Measurements from ENCODE around the gene KIRREL3.

GRCh38 chr11:126567419-126567818, 433.2 kb downstream of the KIRREL3 start:
- no peak for TF ChIP-seq CTCF (IDR thresholded peaks at IDR 0.05)
- no peak for TF ChIP-seq POLR2A (IDR thresholded peaks at IDR 0.05)

All from esophagus squamous epithelium (tissue), 4 donors.